Bladder microvascular endothelial cell (primary cell): ENCODE results near the gene FST. TPM values are rescaled to one million over a fixed set of nuclear protein-coding genes. Genes with fewer than 3 reads are reported as not detected.

Experiments used
- total RNA-seq: library from RNA; depleted of rRNA; stranded (reverse); fragments of >200 nt; gene quantifications from 2 replicates; pipeline ENCODE4 v1.2.3, GENCODE V29; 2014

The FST gene
- 3.2 and 16.4 TPM in 2 replicates for total RNA-seq

GRCh38 chr5:53480416-53481158, at the start of gene FST:
FST (plus strand) TSS chr5:53480629; CDS start chr5:53480792, 163 bp downstream.

Other genes starting within 250 kb of the FST start
- gene NDUFS4, start 80.0 kb downstream of the FST start, total RNA-seq = 65.2 and 85.8 TPM in 2 replicates